ENCODE results near the gene GNAL.
A peak's percentile ranks its signal among the peaks of the same experiment; 100 is the strongest.

GNAL gene

DNA sequence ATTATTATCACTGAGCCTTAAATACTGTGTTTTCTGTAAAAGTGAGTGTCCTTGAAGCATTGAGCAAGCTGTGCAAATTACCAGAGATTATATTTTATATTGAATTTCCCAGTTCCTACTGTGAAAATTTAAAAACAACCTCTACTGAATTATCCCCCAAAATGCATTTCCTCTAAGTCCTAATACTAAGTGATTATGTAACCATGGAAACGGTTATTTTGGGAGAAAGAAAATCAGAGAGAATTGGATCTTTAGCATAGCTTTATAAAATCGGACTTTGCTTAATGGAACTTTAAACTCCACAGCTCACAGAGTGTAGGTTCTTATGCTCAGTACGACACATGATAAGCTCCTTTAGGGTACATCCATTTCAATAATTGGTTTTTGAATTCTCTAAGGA lies 142.9 kb downstream of the GNAL start:
- TF ChIP-seq YY1 (tag by site-specific recombination; IDR thresholded peaks at IDR 0.05) (no peak), ZNF341 (tag by site-specific recombination; IDR thresholded peaks at IDR 0.05; ENCODE audit: low read depth) (no peak), ZNF37A (tag by site-specific recombination; IDR thresholded peaks at IDR 0.05) (no peak), ZNF311 (tag by site-specific recombination; IDR thresholded peaks at IDR 0.05; ENCODE audit: borderline replicate concordance) (no peak)
- TF ChIP-seq, protein P1, sequence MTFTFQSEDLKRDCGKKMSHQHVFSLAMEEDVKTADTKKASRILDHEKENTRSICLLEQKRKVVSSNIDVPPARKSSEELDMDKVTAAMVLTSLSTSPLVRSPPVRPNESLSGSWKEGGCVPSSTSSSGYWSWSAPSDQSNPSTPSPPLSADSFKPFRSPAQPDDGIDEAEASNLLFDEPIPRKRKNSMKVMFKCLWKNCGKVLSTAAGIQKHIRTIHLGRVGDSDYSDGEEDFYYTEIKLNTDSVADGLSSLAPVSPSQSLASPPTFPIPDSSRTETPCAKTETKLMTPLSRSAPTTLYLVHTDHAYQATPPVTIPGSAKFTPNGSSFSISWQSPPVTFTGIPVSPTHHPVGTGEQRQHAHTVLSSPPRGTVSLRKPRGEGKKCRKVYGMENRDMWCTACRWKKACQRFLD (tag by site-specific recombination; IDR thresholded peaks at IDR 0.05): no peak
- TF ChIP-seq, protein P2, sequence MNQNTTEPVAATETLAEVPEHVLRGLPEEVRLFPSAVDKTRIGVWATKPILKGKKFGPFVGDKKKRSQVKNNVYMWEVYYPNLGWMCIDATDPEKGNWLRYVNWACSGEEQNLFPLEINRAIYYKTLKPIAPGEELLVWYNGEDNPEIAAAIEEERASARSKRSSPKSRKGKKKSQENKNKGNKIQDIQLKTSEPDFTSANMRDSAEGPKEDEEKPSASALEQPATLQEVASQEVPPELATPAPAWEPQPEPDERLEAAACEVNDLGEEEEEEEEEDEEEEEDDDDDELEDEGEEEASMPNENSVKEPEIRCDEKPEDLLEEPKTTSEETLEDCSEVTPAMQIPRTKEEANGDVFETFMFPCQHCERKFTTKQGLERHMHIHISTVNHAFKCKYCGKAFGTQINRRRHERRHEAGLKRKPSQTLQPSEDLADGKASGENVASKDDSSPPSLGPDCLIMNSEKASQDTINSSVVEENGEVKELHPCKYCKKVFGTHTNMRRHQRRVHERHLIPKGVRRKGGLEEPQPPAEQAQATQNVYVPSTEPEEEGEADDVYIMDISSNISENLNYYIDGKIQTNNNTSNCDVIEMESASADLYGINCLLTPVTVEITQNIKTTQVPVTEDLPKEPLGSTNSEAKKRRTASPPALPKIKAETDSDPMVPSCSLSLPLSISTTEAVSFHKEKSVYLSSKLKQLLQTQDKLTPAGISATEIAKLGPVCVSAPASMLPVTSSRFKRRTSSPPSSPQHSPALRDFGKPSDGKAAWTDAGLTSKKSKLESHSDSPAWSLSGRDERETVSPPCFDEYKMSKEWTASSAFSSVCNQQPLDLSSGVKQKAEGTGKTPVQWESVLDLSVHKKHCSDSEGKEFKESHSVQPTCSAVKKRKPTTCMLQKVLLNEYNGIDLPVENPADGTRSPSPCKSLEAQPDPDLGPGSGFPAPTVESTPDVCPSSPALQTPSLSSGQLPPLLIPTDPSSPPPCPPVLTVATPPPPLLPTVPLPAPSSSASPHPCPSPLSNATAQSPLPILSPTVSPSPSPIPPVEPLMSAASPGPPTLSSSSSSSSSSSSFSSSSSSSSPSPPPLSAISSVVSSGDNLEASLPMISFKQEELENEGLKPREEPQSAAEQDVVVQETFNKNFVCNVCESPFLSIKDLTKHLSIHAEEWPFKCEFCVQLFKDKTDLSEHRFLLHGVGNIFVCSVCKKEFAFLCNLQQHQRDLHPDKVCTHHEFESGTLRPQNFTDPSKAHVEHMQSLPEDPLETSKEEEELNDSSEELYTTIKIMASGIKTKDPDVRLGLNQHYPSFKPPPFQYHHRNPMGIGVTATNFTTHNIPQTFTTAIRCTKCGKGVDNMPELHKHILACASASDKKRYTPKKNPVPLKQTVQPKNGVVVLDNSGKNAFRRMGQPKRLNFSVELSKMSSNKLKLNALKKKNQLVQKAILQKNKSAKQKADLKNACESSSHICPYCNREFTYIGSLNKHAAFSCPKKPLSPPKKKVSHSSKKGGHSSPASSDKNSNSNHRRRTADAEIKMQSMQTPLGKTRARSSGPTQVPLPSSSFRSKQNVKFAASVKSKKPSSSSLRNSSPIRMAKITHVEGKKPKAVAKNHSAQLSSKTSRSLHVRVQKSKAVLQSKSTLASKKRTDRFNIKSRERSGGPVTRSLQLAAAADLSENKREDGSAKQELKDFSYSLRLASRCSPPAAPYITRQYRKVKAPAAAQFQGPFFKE (tag by site-specific recombination; IDR thresholded peaks at IDR 0.05; ENCODE audit: borderline replicate concordance): no peak
- TF ChIP-seq, protein P3, sequence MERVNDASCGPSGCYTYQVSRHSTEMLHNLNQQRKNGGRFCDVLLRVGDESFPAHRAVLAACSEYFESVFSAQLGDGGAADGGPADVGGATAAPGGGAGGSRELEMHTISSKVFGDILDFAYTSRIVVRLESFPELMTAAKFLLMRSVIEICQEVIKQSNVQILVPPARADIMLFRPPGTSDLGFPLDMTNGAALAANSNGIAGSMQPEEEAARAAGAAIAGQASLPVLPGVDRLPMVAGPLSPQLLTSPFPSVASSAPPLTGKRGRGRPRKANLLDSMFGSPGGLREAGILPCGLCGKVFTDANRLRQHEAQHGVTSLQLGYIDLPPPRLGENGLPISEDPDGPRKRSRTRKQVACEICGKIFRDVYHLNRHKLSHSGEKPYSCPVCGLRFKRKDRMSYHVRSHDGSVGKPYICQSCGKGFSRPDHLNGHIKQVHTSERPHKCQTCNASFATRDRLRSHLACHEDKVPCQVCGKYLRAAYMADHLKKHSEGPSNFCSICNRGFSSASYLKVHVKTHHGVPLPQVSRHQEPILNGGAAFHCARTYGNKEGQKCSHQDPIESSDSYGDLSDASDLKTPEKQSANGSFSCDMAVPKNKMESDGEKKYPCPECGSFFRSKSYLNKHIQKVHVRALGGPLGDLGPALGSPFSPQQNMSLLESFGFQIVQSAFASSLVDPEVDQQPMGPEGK (tag by site-specific recombination; IDR thresholded peaks at IDR 0.05): no peak
- TF ChIP-seq, protein P4, sequence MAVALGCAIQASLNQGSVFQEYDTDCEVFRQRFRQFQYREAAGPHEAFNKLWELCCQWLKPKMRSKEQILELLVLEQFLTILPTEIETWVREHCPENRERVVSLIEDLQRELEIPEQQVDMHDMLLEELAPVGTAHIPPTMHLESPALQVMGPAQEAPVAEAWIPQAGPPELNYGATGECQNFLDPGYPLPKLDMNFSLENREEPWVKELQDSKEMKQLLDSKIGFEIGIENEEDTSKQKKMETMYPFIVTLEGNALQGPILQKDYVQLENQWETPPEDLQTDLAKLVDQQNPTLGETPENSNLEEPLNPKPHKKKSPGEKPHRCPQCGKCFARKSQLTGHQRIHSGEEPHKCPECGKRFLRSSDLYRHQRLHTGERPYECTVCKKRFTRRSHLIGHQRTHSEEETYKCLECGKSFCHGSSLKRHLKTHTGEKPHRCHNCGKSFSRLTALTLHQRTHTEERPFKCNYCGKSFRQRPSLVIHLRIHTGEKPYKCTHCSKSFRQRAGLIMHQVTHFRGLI (tag by site-specific recombination; IDR thresholded peaks at IDR 0.05): no peak
- H3K9me3 ChIP-seq (ENCODE audit: control insufficient read depth, insufficient read depth, low read depth, low read length): no peaks in the 10 kb centered on the region
- ChIA-PET CTCF (no interaction called here), POLR2A (no interaction called here)
- H3K4me3 ChIP-seq (ENCODE audit: low read depth, low read length): no peak overlapping the region
- H3K36me3 ChIP-seq (ENCODE audit: control insufficient read depth in 2 of 2, insufficient read depth in 1 of 2, low read length in 2 of 2): no peaks in the 10 kb centered on the region
- no peak overlapping the region for H3K27ac ChIP-seq (ENCODE audit: extremely low read depth, low read depth, low read length)
- no peaks in the 10 kb centered on the region for H3K4me1 ChIP-seq (ENCODE audit: control insufficient read depth, insufficient read depth, low read length)

DNA sequence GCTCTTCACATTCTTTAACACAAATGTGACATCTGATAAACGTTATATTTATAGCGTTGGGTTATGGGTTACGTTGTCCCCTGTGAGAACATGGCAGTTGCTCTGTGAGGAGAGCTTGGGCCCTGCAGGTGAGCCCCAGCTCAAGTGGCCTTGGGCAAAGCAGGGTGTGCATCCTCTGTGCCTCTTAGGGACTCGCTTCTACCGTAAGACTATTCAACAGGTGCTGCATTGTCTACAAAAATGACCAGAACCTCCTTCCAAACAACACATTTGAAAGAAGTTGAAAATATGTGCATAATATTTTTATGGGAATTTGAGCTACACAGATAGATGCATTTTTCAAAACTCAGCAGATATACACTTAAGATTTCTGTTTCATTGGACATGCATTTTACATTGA lies 145.7 kb downstream of the GNAL start:
- no peaks in the 10 kb centered on the region for H3K9me3 ChIP-seq (ENCODE audit: control insufficient read depth, insufficient read depth, low read depth, low read length)
- H3K36me3 ChIP-seq (ENCODE audit: control insufficient read depth in 2 of 2, insufficient read depth in 1 of 2, low read length in 2 of 2): no peaks in the 10 kb centered on the region
- no peak overlapping the region for H3K4me3 ChIP-seq (ENCODE audit: low read depth, low read length)
- CTCF ChIA-PET: interaction anchor here (1.2 kb wide), 1 partner anchor 180 kb away, joined by 3 read pairs; no protein-coding TSS in a partner anchor
- POLR2A ChIA-PET: no interaction called here
- no peak overlapping the region for H3K27ac ChIP-seq (ENCODE audit: extremely low read depth, low read depth, low read length)
- no peaks in the 10 kb centered on the region for H3K4me1 ChIP-seq (ENCODE audit: control insufficient read depth, insufficient read depth, low read length)
- TF ChIP-seq SCRT1 (tag by site-specific recombination; IDR thresholded peaks at IDR 0.05; ENCODE audit: borderline replicate concordance) (peak; percentile 69; the same call in 1 of the 2 replicates), ZFP69B (tag by site-specific recombination; IDR thresholded peaks at IDR 0.05) (no peak), SCRT2 (tag by site-specific recombination; IDR thresholded peaks at IDR 0.05) (peak; percentile 66), ZNF341 (tag by site-specific recombination; IDR thresholded peaks at IDR 0.05; ENCODE audit: low read depth) (no peak), MYNN (tag by site-specific recombination; IDR thresholded peaks at IDR 0.05; ENCODE audit: borderline replicate concordance) (no peak), KLF1 (tag by site-specific recombination; IDR thresholded peaks at IDR 0.05) (no peak)

Data from HEK293 (cell line).